Measurements from ENCODE around the gene GABBR2. TPM values are rescaled to one million over a fixed set of nuclear protein-coding genes. Genes with fewer than 3 reads are reported as not detected.

GABBR2 gene
- total RNA-seq, 1 donor from 2014 or later, result 0.24 TPM

DNA sequence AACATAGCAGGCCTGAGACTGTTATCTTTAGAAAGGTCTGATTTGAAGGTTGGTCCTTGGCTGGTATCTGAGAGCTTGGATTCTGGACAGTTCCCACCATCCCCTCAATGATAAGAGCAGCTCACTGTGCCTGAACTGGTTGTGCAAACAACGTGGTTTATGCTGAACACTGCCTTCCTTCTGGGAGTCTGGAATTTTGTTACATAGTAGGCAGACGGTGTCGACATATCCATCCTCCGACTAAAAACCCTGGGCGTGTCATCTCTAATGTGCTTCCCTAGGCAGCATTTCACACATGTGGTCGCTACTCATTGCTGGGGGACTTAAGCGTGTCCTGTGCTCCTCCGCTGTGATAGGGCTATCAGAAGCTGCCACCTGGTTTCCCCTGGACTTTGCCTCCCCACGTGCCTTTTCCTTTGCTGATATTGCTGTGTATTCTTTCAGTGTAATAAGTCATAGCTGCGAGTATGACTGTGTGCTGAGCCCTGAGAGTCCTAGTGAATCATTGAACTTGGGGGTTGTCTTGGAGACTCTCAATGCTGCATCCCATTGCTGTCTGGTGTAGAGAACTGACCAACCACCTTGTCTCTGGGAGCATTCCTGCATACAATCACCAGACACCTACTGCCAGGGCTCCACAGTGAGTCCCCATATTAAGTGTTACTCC lies 334.2 kb downstream of the GABBR2 start:
- Histone ChIP-seq H3K4me3 (no peak overlapping the region), H3K9me3 (no peaks in the 10 kb centered on the region), H3K27ac (no peak overlapping the region), H3K4me1 (no peaks in the 10 kb centered on the region), H3K27me3 (ENCODE audit: low read depth) (no peaks in the 10 kb centered on the region), H3K36me3 (no peaks in the 10 kb centered on the region)
- intact Hi-C loops (cut with DNase I), result no loop called here
- no peak for ATAC-seq
- TF ChIP-seq, protein P1, sequence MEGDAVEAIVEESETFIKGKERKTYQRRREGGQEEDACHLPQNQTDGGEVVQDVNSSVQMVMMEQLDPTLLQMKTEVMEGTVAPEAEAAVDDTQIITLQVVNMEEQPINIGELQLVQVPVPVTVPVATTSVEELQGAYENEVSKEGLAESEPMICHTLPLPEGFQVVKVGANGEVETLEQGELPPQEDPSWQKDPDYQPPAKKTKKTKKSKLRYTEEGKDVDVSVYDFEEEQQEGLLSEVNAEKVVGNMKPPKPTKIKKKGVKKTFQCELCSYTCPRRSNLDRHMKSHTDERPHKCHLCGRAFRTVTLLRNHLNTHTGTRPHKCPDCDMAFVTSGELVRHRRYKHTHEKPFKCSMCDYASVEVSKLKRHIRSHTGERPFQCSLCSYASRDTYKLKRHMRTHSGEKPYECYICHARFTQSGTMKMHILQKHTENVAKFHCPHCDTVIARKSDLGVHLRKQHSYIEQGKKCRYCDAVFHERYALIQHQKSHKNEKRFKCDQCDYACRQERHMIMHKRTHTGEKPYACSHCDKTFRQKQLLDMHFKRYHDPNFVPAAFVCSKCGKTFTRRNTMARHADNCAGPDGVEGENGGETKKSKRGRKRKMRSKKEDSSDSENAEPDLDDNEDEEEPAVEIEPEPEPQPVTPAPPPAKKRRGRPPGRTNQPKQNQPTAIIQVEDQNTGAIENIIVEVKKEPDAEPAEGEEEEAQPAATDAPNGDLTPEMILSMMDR (IDR thresholded peaks at IDR 0.05), result no peak
- no peak for DNase-seq

DNA sequence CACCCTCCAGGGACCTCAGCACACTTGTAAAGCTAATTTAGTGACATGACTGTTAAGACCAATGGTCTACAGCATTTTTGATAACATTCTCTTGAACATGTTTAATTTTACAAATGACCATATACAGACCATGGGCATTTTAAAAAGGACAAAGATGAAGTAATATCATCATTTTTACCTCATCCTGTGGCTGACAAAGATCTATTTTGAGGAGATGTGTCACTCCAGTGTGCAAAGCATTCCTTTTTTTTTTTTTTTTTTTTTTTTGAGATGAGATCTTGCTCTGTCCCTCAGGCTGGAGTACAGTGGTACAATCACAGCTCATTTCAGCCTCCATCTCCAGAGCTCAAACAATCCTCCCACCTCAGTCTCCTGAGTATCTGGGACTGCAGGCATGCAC lies 335.1 kb downstream of the GABBR2 start:
- no peaks in the 10 kb centered on the region for H3K36me3 ChIP-seq
- no peaks in the 10 kb centered on the region for H3K9me3 ChIP-seq
- no peak overlapping the region for H3K4me3 ChIP-seq
- no peaks in the 10 kb centered on the region for H3K27me3 ChIP-seq (ENCODE audit: low read depth)
- H3K27ac ChIP-seq, result no peak overlapping the region
- TF ChIP-seq, protein P1 (IDR thresholded peaks at IDR 0.05), result no peak
- no peaks in the 10 kb centered on the region for H3K4me1 ChIP-seq
- no peak for ATAC-seq
- intact Hi-C loops (cut with DNase I), result no loop called here
- DNase-seq, result no peak

DNA sequence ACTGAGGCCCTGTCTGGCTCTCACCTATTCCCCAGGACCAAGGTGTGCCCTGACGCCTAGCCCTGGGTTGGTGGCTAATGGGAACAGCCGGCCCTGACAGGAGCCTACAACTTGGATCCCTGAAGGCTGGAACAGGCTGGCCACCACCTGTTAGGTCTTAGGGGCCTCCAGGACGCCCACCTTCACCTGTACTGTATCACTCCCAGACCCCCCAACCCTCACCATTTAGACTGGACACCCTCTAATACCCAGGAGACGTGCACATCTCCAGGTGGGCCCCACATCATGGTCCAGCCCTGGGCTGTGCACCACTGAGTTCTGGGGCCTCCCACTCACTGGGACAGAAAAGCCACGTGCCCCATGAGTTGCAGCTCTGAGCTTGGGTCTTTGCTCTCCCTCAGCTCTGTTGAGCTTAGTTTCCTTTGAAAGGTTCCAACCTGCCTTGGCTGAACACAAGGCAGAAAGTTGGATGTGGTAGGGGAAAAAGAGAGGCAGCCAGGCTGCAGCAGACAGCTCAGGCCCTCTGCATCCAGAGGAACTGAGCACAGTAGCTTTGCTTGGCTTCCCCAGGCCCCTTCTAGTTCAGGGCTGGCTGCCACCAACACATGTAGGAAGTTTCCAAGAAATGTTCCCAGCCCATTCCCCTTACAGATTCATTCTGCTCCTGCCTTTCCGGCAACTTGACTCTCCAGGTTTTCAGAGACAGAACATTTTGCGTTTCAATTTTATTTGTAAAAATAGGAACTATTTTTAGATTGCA lies 336.5 kb downstream of the GABBR2 start:
- Histone ChIP-seq H3K27me3 (ENCODE audit: low read depth) (no peaks in the 10 kb centered on the region), H3K4me1 (no peaks in the 10 kb centered on the region), H3K27ac (no peak overlapping the region), H3K9me3 (no peaks in the 10 kb centered on the region), H3K36me3 (no peaks in the 10 kb centered on the region), H3K4me3 (no peak overlapping the region)
- ATAC-seq, result no peak
- no peak for DNase-seq
- TF ChIP-seq, protein P1 (IDR thresholded peaks at IDR 0.05), result no peak
- intact Hi-C loops (cut with DNase I), result no loop called here

DNA sequence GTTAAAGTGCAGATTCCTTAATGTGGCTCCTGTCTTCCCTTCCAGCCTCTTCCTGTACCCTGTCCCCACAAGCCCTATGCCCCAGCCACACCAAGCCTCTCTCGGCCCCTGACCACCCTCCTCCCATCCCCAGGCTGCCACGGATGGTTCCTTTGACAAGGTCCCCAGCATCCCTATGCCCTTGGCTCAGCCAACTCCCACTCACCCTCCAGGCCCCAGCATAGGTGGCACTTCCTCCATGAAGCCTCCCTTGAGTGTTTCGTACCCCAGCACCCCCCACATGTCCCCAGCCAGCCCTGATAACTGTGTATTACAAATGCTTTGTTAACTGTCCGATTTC lies 337.8 kb downstream of the GABBR2 start:
- intact Hi-C loops (cut with DNase I), result no loop called here
- Histone ChIP-seq H3K27ac (no peak overlapping the region), H3K4me3 (no peak overlapping the region), H3K27me3 (ENCODE audit: low read depth) (no peaks in the 10 kb centered on the region), H3K36me3 (no peaks in the 10 kb centered on the region), H3K9me3 (peaks cover 5% of the 10 kb centered on the region), H3K4me1 (no peaks in the 10 kb centered on the region)
- no peak for DNase-seq
- TF ChIP-seq, protein P1 (IDR thresholded peaks at IDR 0.05), result no peak
- ATAC-seq, result no peak

DNA sequence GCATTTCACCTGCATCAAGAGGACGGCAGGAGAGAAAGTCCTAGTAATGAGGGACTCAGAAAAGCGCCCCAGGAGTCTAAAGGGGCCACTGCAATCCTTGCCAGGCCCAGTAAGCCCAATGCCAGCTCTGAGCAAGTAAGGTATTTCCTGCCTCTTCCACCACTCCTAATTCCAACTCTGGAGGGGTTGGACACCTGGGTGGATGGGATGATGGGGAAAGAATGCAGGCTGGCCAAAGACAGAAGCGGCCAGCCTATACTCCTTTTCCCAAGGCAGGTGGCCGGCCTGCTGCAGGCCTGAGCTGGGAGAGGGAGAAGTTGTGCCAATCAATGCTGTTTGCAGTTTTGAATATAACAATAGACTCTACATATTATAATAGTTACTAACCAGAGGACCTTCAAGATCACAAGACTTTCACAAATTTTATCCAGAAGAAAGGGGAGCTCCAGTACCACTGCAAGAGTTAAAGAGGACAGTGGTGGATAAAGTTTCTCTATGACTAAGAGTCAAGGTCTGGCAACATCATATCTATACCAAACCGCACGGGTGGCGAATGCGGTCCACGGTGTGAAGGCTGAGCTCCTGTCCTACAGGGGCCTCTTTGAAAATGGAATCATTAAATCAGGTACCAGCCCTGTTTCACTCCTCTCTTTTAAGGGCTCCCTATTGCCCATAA lies 338.3 kb downstream of the GABBR2 start:
- no peak overlapping the region for H3K27ac ChIP-seq
- TF ChIP-seq, protein P1 (IDR thresholded peaks at IDR 0.05), result no peak
- H3K9me3 ChIP-seq, result peaks cover 10% of the 10 kb centered on the region
- intact Hi-C loops (cut with DNase I), result no loop called here
- H3K27me3 ChIP-seq (ENCODE audit: low read depth), result no peaks in the 10 kb centered on the region
- H3K36me3 ChIP-seq, result no peaks in the 10 kb centered on the region
- H3K4me3 ChIP-seq, result no peak overlapping the region
- ATAC-seq (no peak), DNase-seq (no peak)
- no peaks in the 10 kb centered on the region for H3K4me1 ChIP-seq

All from lower lobe of right lung (tissue), 2 donors.